GM21526 (cell line): ENCODE measurements around the gene NR2E1.

ENCODE experiments used
- ATAC-seq: cut with Tn5 transposase; IDR thresholded peaks from one replicate; pipeline ENCODE4 v1.9.1; 2021; ENCODE audit warnings: moderate library complexity; ENCODE audit not compliant: unreplicated experiment, low FRiP score

NR2E1 gene

GRCh38 chr6:108170332-108171290, 4.8 kb downstream of the NR2E1 start:
- ATAC-seq, result no peak

GRCh38 chr6:108171291-108171917, 5.6 kb downstream of the NR2E1 start:
- no peak for ATAC-seq

- no peak for ATAC-seq
These were observed 6.2 kb downstream of the NR2E1 start for GRCh38 chr6:108171918-108172516.

GRCh38 chr6:108174371-108175175, 8.8 kb downstream of the NR2E1 start:
- no peak for ATAC-seq

GRCh38 chr6:108175176-108175591, 9.4 kb downstream of the NR2E1 start:
- ATAC-seq, result no peak

GRCh38 chr6:108175592-108176279, 9.9 kb downstream of the NR2E1 start:
- ATAC-seq, result no peak

GRCh38 chr6:108176281-108177089, 10.7 kb downstream of the NR2E1 start:
- ATAC-seq, result no peak

GRCh38 chr6:108179741-108180140, 13.9 kb downstream of the NR2E1 start:
- ATAC-seq, result no peak

GRCh38 chr6:108180266-108180665, 14.4 kb downstream of the NR2E1 start:
- ATAC-seq, result no peak

GRCh38 chr6:108180776-108181175, 15.0 kb downstream of the NR2E1 start:
- no peak for ATAC-seq

GRCh38 chr6:108186226-108186625, 20.4 kb downstream of the NR2E1 start:
- ATAC-seq, result no peak

GRCh38 chr6:108187519-108187918, 21.7 kb downstream of the NR2E1 start:
- no peak for ATAC-seq

GRCh38 chr6:108193131-108193530, 27.3 kb downstream of the NR2E1 start:
- no peak for ATAC-seq

GRCh38 chr6:108193835-108194234, 28.0 kb downstream of the NR2E1 start:
- ATAC-seq, result no peak

GRCh38 chr6:108194503-108194902, 28.7 kb downstream of the NR2E1 start:
- no peak for ATAC-seq

GRCh38 chr6:108195209-108195608, 29.4 kb downstream of the NR2E1 start:
- ATAC-seq, result no peak

- no peak for ATAC-seq
These were observed 33.1 kb downstream of the NR2E1 start for GRCh38 chr6:108198761-108199498.

- no peak for ATAC-seq
These were observed 34.4 kb downstream of the NR2E1 start for GRCh38 chr6:108200186-108200585.
